MCF 10A (cell line): Measurements from ENCODE around the gene STK4. TPM values are rescaled to one million over a fixed set of nuclear protein-coding genes. Genes with fewer than 3 reads are reported as not detected.

Source experiments
- BruUV-seq: library from RNA; stranded (reverse); fragments of 400-500 nt; replicated peaks from 2 replicates; lab custom pipeline; 2021; lab: Mats Ljungman, UMichigan
- CTCF ChIA-PET: fragments of 300-600 bp; sonication (Branson Sonifier 250); formaldehyde crosslinking; extraction: SDS; loops from one replicate; lab custom pipeline; 2021; ENCODE audit warnings: antibody characterized with exemption, inconsistent platforms; lab: Yijun Ruan, JAX
- POLR2A ChIA-PET: fragments of 300-600, 350-650 bp; sonication (Branson Sonifier 250); formaldehyde crosslinking; extraction: SDS; loops from one replicate; lab custom pipeline; 2020; ENCODE audit warnings: antibody characterized with exemption, inconsistent platforms; lab: Yijun Ruan, JAX
- DNase-seq: peaks from one replicate; pipeline ENCODE4 v3.0.0-alpha.2; 2018; ENCODE audit not compliant: unreplicated experiment
- H3K27ac Mint-ChIP-seq: one replicate; pipeline ENCODE4 v1.8.0; 2022; ENCODE audit warnings: mild to moderate bottlenecking, low read depth, mixed read lengths; ENCODE audit not compliant: unreplicated experiment
- H3K27me3 Mint-ChIP-seq: one replicate; pipeline ENCODE4 v1.8.0; 2022; ENCODE audit warnings: mixed read lengths; ENCODE audit not compliant: insufficient read depth, unreplicated experiment
- H3K36me3 Mint-ChIP-seq: one replicate; pipeline ENCODE4 v1.8.0; 2022; ENCODE audit warnings: mild to moderate bottlenecking, moderate library complexity, mixed read lengths; ENCODE audit not compliant: insufficient read depth, unreplicated experiment
- H3K4me1 Mint-ChIP-seq: one replicate; pipeline ENCODE4 v1.8.0; 2022; ENCODE audit warnings: mixed read lengths; ENCODE audit not compliant: insufficient read depth, unreplicated experiment
- H3K4me3 Mint-ChIP-seq: one replicate; pipeline ENCODE4 v1.8.0; 2022; ENCODE audit warnings: mild to moderate bottlenecking, moderate library complexity, mixed read lengths; ENCODE audit not compliant: unreplicated experiment
- H3K9me3 Mint-ChIP-seq: one replicate; pipeline ENCODE4 v1.8.0; 2022; ENCODE audit warnings: mixed read lengths; ENCODE audit not compliant: unreplicated experiment
- CTCF ChIP-seq: fragments of 200-600 bp; IDR thresholded peaks from one replicate; pipeline ENCODE4 v1.8.0; 2022; ENCODE audit warnings: antibody characterized with exemption, mild to moderate bottlenecking; ENCODE audit not compliant: unreplicated experiment
- intact Hi-C: fragments of 100-400 bp; cut with micrococcal nuclease; formaldehyde crosslinking; loops from 2 replicates; pipeline ENCODE4 v1.14.1; 2022
- total RNA-seq: library from RNA; stranded (reverse); gene quantifications from 2 replicates; pipeline ENCODE4 v1.2.3, GENCODE V29; 2022

STK4 gene
- total RNA-seq, 1 experiment from 2014 or later, result 47.7 TPM

DNA sequence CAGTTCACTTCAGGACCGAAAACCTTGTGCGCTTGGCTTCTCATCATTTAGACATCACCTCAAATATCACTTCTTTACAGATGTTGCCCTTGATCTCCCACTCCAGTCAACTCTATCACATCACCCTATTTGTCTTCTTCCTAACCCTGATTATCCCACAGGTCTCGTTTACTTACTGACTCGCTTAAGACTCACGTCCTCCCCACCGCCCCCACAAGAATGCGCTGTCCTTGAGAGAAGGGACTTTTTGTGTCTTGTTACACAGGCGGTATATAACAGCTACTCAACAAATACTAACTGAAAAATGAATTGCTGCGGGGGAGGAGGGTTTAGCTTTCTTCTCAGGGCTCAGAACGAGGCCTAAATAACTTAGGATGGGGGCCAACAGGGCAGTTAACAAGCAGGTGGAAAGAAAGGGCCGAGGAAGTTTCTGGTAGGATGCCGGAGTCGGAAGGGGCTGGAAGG lies 6.6 kb upstream of the STK4 start:
- no peaks in the 10 kb centered on the region for H3K9me3 Mint-ChIP-seq
- CTCF ChIA-PET, result interaction anchor here (0.6 to 3.5 kb wide), 9 partner anchors 11 to 275 kb away, joined by 3 to 15 read pairs (median 3); no protein-coding TSS in a partner anchor
- intact Hi-C loops, result no loop called here
- peak overlapping the region; percentile 43 for H3K27ac Mint-ChIP-seq
- peaks cover 45% of the 10 kb centered on the region for H3K4me1 Mint-ChIP-seq
- peak overlapping the region; percentile 76 for H3K4me3 Mint-ChIP-seq
- DNase-seq, result peak; percentile 63
- POLR2A ChIA-PET, result interaction anchor here (0.6 to 4.4 kb wide), 32 partner anchors 8 to 544 kb away, joined by 3 to 33 read pairs (median 3); partner anchors contain the start of genes DBNDD2, PABPC1L, STK4 and YWHAB
- H3K36me3 Mint-ChIP-seq, result peaks cover 36% of the 10 kb centered on the region
- BruUV-seq, result TSS peak; percentile 40
- no peak for TF ChIP-seq CTCF
- no peaks in the 10 kb centered on the region for H3K27me3 Mint-ChIP-seq

DNA sequence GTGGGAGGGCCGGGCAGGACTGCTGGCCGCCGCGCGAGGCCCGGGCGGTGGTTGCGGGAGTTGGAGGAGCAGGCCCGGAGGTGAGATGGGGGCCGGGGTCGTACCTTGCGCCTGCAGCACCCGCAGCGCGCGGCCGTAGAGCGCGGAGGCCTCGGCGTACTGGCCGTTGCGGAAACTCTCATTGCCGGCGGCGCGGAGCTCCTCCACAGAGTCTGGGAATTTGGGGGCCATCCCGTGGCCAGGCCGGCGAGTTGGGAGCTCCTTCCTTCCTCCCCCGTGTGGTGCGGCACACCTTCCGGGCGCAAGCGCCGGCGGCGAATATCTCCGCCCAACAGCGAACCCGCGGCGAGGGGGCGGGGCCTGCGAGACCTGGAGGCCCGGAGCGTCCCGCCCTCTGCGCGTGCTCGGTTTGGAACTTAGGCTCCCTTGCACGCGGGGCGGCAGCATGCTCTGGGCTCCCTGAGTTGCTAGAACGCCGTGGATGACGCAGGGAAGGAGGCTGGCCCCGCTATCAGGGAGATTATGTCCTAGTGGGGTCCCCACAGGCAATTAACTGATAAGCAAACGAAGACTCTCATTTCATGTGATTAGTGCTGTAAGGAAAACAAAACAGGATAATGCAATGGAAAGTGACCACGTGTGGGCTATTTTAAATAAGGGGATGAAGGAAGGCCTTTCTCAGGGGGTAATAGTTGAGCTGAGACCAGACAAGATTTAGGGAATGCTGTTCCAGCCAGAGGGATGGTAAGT lies 6.0 kb upstream of the STK4 start, which contains the start of gene TOMM34:
Gene TOMM34 (minus strand): TSS at position 295 of the 750 bp plus-strand sequence. CDS start 64 bp downstream, at position 231.
- H3K27me3 Mint-ChIP-seq, result no peaks in the 10 kb centered on the region
- intact Hi-C loops, result no loop called here
- no peak for TF ChIP-seq CTCF
- peaks cover 29% of the 10 kb centered on the region for H3K36me3 Mint-ChIP-seq
- no TSS peak for BruUV-seq
- peak; percentile 94 for DNase-seq
- peak within 1 kb of the TSS; percentile 43 for H3K27ac Mint-ChIP-seq
- ChIA-PET POLR2A (interaction anchor here (0.6 to 4.4 kb wide), 34 partner anchors 7 to 811 kb away, joined by 3 to 33 read pairs (median 3); partner anchors contain the start of genes PABPC1L, STK4 and YWHAB), CTCF (interaction anchor here (0.6 to 3.5 kb wide), 8 partner anchors 18 to 351 kb away, joined by 3 to 15 read pairs (median 3); no protein-coding TSS in a partner anchor)
- peak within 1 kb of the TSS; percentile 76 for H3K4me3 Mint-ChIP-seq
- peaks cover 45% of the 10 kb centered on the region for H3K4me1 Mint-ChIP-seq
- H3K9me3 Mint-ChIP-seq, result no peaks in the 10 kb centered on the region

- Mint-ChIP-seq H3K9me3 (no peaks in the 10 kb centered on the region), H3K36me3 (peaks cover 20% of the 10 kb centered on the region), H3K27ac (no peak overlapping the region), H3K27me3 (no peaks in the 10 kb centered on the region), H3K4me1 (peaks cover 45% of the 10 kb centered on the region), H3K4me3 (no peak overlapping the region)
- DNase-seq, result no peak
- ChIA-PET POLR2A (interaction anchor here (0.6 to 4.2 kb wide), 15 partner anchors 10 to 381 kb away, joined by 3 to 33 read pairs (median 5); partner anchors contain the start of gene PABPC1L), CTCF (interaction anchor here (1.0 to 3.5 kb wide), 4 partner anchors 19 to 350 kb away, joined by 3 to 15 read pairs (median 5); no protein-coding TSS in a partner anchor)
- BruUV-seq, result no TSS peak
- intact Hi-C loops, result no loop called here
- TF ChIP-seq CTCF, result no peak
These were observed 5.1 kb upstream of the STK4 start for GRCh38 chr20:44961011-44961869.
